Measurements from ENCODE around the gene ASB3. TPM values are rescaled to one million over a fixed set of nuclear protein-coding genes. Genes with fewer than 3 reads are reported as not detected.
A peak's percentile ranks its signal among the peaks of the same experiment; 100 is the strongest.

ASB3 gene
- total RNA-seq, 1 donor from 2014 or later, result 11.8 TPM

- DNase-seq (ENCODE audit: low read depth), result no peak
- no peak overlapping the region for H3K4me3 ChIP-seq (ENCODE audit: low read depth, low read length)
- TF ChIP-seq, protein P1, sequence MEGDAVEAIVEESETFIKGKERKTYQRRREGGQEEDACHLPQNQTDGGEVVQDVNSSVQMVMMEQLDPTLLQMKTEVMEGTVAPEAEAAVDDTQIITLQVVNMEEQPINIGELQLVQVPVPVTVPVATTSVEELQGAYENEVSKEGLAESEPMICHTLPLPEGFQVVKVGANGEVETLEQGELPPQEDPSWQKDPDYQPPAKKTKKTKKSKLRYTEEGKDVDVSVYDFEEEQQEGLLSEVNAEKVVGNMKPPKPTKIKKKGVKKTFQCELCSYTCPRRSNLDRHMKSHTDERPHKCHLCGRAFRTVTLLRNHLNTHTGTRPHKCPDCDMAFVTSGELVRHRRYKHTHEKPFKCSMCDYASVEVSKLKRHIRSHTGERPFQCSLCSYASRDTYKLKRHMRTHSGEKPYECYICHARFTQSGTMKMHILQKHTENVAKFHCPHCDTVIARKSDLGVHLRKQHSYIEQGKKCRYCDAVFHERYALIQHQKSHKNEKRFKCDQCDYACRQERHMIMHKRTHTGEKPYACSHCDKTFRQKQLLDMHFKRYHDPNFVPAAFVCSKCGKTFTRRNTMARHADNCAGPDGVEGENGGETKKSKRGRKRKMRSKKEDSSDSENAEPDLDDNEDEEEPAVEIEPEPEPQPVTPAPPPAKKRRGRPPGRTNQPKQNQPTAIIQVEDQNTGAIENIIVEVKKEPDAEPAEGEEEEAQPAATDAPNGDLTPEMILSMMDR (conservative IDR thresholded peaks at IDR 0.05; ENCODE audit: low read depth, low read length), result no peak
Observed at GRCh38 chr2:53636109-53636508, 150.6 kb downstream of the ASB3 start.

- H3K4me3 ChIP-seq (ENCODE audit: low read depth, low read length), result no peak overlapping the region
- no peak for DNase-seq (ENCODE audit: low read depth)
- TF ChIP-seq, protein P1 (conservative IDR thresholded peaks at IDR 0.05; ENCODE audit: low read depth, low read length), result no peak
Observed at GRCh38 chr2:53635694-53636093, 151.1 kb downstream of the ASB3 start.

DNA sequence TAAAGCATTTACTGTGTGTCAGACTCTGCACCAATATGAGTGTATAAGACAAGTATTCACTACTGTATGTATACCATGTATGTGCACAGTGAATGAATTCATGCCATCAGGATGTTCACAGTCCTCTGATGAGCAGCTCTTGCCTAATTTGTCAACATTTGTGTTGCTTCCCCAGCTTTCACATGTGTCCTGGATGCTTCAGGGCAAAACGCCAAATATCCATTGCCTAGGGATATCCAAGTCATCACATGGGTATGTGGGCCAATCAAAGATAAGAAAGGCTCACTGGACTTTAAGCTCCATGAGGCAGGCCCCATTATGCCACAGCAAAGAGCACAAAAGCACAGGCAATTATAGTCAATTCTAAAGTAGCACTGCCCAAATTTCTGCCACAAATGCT, 153.3 kb downstream of the ASB3 start:
- H3K4me3 ChIP-seq (ENCODE audit: low read depth, low read length), result no peak overlapping the region
- DNase-seq (ENCODE audit: low read depth), result no peak
- TF ChIP-seq, protein P1 (conservative IDR thresholded peaks at IDR 0.05; ENCODE audit: low read depth, low read length), result no peak

DNA sequence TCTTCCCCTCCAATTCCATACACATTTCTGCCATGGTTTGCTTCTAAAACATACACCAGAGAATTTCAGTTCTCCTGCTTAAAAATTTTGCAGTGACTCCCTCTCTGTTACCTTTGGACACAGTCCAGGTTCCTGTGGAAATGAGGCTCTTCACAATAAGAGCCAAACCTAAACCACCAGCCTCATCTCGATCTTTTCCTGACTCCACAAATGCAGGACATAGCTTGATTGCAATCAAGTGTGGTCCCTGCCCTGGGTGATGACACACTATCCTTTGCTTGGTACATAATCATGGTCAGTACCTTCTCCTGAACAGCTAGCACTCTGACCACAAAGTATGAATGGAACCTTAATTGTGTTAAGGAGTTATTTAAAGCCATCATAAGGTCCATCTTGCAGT, 154.0 kb downstream of the ASB3 start:
- peak; percentile 9 for DNase-seq (ENCODE audit: low read depth)
- no peak overlapping the region for H3K4me3 ChIP-seq (ENCODE audit: low read depth, low read length)
- TF ChIP-seq, protein P1 (conservative IDR thresholded peaks at IDR 0.05; ENCODE audit: low read depth, low read length), result no peak

- TF ChIP-seq, protein P1 (conservative IDR thresholded peaks at IDR 0.05; ENCODE audit: low read depth, low read length), result no peak
- DNase-seq (ENCODE audit: low read depth), result no peak
- H3K4me3 ChIP-seq (ENCODE audit: low read depth, low read length), result no peak overlapping the region
Observed at GRCh38 chr2:53632126-53632460, 154.7 kb downstream of the ASB3 start.

DNA sequence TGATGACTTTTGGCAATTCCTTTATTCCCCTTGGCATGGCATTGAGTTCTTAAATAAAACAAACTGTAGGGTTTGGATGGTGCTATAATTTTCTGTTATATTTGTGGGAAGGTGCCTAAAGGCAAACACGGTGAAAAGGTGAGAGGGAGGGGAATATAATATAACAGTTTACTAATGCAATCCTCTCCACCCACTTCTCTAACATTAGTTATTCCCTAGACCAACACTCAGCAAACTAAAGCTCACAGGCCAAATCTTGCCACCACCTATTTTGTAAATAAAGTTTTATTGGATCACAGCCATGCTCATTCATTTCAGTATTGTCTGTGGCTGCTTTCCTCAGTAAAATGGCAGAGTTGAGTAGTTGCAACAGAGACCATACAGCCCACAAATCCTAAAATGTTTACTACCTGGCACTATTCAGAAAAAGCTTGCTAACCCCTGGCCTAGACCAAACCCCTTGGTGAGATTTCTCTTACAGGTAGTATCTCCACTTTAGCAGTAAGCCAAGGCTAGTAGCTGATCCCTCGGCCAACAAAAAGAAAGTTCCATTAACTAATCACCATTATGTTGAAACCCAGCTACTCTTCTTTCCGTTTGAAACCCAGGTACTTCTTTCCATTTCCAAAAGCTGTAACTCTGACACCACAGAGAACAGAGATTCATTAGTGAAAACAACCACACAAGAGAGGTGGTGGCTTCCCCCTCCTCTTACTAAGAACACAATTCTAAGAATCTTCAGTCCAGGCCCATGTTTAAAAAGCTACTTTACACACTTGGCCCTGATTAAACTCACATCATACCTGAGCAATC, 155.2 kb downstream of the ASB3 start:
- TF ChIP-seq, protein P1 (conservative IDR thresholded peaks at IDR 0.05; ENCODE audit: low read depth, low read length), result no peak
- no peak for DNase-seq (ENCODE audit: low read depth)
- H3K4me3 ChIP-seq (ENCODE audit: low read depth, low read length), result no peak overlapping the region

- DNase-seq (ENCODE audit: low read depth), result no peak
- TF ChIP-seq, protein P1 (conservative IDR thresholded peaks at IDR 0.05; ENCODE audit: low read depth, low read length), result no peak
- H3K4me3 ChIP-seq (ENCODE audit: low read depth, low read length), result no peak overlapping the region
Observed at GRCh38 chr2:53630026-53630606, 156.6 kb downstream of the ASB3 start.
